Measurements from ENCODE around the gene DVL1. TPM values are rescaled to one million over a fixed set of nuclear protein-coding genes. Genes with fewer than 3 reads are reported as not detected.

DVL1 gene
- total RNA-seq, 4 donors from 2014 or later, result 130 to 191 (median 144) TPM

- TF ChIP-seq CTCF (IDR thresholded peaks at IDR 0.05), result no peak
- no peak for TF ChIP-seq EP300 (IDR thresholded peaks at IDR 0.05)
- TF ChIP-seq POLR2A (IDR thresholded peaks at IDR 0.05), result no peak
- Histone ChIP-seq H3K4me3 (no peak overlapping the region), H3K9me3 (no peaks in the 10 kb centered on the region), H3K4me1 (peaks cover 0 to 7% (median 0%) of the 10 kb centered on the region in 4 donors), H3K27ac (no peak overlapping the region), H3K36me3 (no peaks in the 10 kb centered on the region), H3K27me3 (peaks cover 0 to 23% of the 10 kb centered on the region in 2 donors)
- WGBS, 2 donors, result 69 to 80% methylated on average over 26 to 31 of the region's 37 CpGs
- DNase-seq (ENCODE audit: low spot score in 2 of 2), result no peak
These were observed 63.5 kb downstream of the DVL1 start for GRCh38 chr1:1285611-1286311.

Small RNA genes lying within 50 kb of the gene (small RNA-seq; reads per million reads assigned to genes)
- 0.57 reads per million for gene MIR6726

Other genes with a start within 250 kb of the DVL1 start
- 10 to 100 TPM; 18.4 to 29.4 (median 23.1) TPM for gene C1orf159, start 233.3 kb downstream of the DVL1 start, total RNA-seq
- gene TTLL10, start 175.5 kb downstream of the DVL1 start, total RNA-seq, result not detected
- under 1 TPM in 1 of 4 donors, not detected in 3; 0.44 TPM for gene TNFRSF18, start 142.8 kb downstream of the DVL1 start, total RNA-seq
- gene TNFRSF4, start 135.3 kb downstream of the DVL1 start, total RNA-seq, result 1 to 10 TPM in 2 of 4 donors, under 1 TPM in 2; 0.39 to 3.7 (median 0.97) TPM
- 100 to 1,000 TPM in 3 of 4 donors, 10 to 100 TPM in 1; 93.3 to 170 (median 110) TPM for gene SDF4, start 117.4 kb downstream of the DVL1 start, total RNA-seq
- gene B3GALT6, start 117.2 kb downstream of the DVL1 start, total RNA-seq, result 10 to 100 TPM; 13.3 to 24.0 (median 21.4) TPM
- 1 to 10 TPM in 3 of 4 donors, under 1 TPM in 1; 0.84 to 3.0 (median 1.8) TPM for gene C1QTNF12, start 102.7 kb downstream of the DVL1 start, total RNA-seq
- 10 to 100 TPM; 42.2 to 61.0 (median 53.5) TPM for gene UBE2J2, start 75.6 kb downstream of the DVL1 start, total RNA-seq
- 10 to 100 TPM in 2 of 4 donors, 1 to 10 TPM in 2; 5.4 to 14.9 (median 9.8) TPM for gene SCNN1D, start 69.0 kb downstream of the DVL1 start, total RNA-seq
- gene ACAP3, start 41.5 kb downstream of the DVL1 start, total RNA-seq, result 100 to 1,000 TPM in 1 of 4 donors, 10 to 100 TPM in 3; 34.3 to 125 (median 69.6) TPM
- 10 to 100 TPM; 17.5 to 22.2 (median 19.7) TPM for gene PUSL1, start 40.8 kb downstream of the DVL1 start, total RNA-seq
- gene INTS11, start 24.8 kb downstream of the DVL1 start, total RNA-seq, result 100 to 1,000 TPM; 118 to 241 (median 157) TPM
- gene CPTP, start 24.6 kb downstream of the DVL1 start, total RNA-seq, result 10 to 100 TPM; 12.0 to 24.9 (median 18.8) TPM
- gene TAS1R3, start 18.1 kb downstream of the DVL1 start, total RNA-seq, result 1 to 10 TPM in 1 of 4 donors, under 1 TPM in 3; 0.21 to 1.2 (median 0.63) TPM
- gene MXRA8, start 9.1 kb upstream of the DVL1 start, total RNA-seq, result 100 to 1,000 TPM; 351 to 659 (median 448) TPM
- gene AURKAIP1, start 25.8 kb upstream of the DVL1 start, total RNA-seq, result 100 to 1,000 TPM in 3 of 4 donors, 10 to 100 TPM in 1; 63.9 to 128 (median 105) TPM
- gene CCNL2, start 49.9 kb upstream of the DVL1 start, total RNA-seq, result 100 to 1,000 TPM; 311 to 362 (median 339) TPM
- 100 to 1,000 TPM in 3 of 4 donors, 10 to 100 TPM in 1; 84.9 to 165 (median 139) TPM for gene MRPL20, start 57.9 kb upstream of the DVL1 start, total RNA-seq
- gene ANKRD65, start 71.9 kb upstream of the DVL1 start, total RNA-seq, result 10 to 100 TPM; 13.8 to 32.6 (median 19.4) TPM
- 100 to 1,000 TPM; 142 to 261 (median 161) TPM for gene VWA1, start 86.3 kb upstream of the DVL1 start, total RNA-seq
- gene ATAD3C, start 100.3 kb upstream of the DVL1 start, total RNA-seq, result 1 to 10 TPM in 3 of 4 donors, under 1 TPM in 1; 0.42 to 9.9 (median 3.2) TPM
- gene ATAD3B, start 122.3 kb upstream of the DVL1 start, total RNA-seq, result 10 to 100 TPM; 18.4 to 48.9 (median 22.5) TPM
- 10 to 100 TPM; 19.6 to 47.4 (median 27.0) TPM for gene ATAD3A, start 162.7 kb upstream of the DVL1 start, total RNA-seq
- gene TMEM240, start 191.2 kb upstream of the DVL1 start, total RNA-seq, result 10 to 100 TPM in 1 of 4 donors, 1 to 10 TPM in 2, not detected in 1; 4.0 to 27.3 (median 5.1) TPM
- gene SSU72, start 225.4 kb upstream of the DVL1 start, total RNA-seq, result 100 to 1,000 TPM; 129 to 161 (median 146) TPM

Measured in tibial nerve (tissue), 4 donors.